CD4-positive, alpha-beta T cell (primary cell): Measurements from ENCODE around the gene LACTB. TPM values are rescaled to one million over a fixed set of nuclear protein-coding genes. Genes with fewer than 3 reads are reported as not detected.

Source experiments
- ATAC-seq: fragments of 200-7000 bp; cut with Tn5 transposase; one replicate; pipeline ENCODE4 v1.10.0; 2022; ENCODE audit warnings: mild to moderate bottlenecking; ENCODE audit not compliant: poor library complexity
- CTCF ChIA-PET: fragments of 350-600 bp; sonication (Branson Sonifier 250); formaldehyde crosslinking; loops from one replicate; lab custom pipeline; 2021; ENCODE audit warnings: antibody characterized with exemption, inconsistent platforms; lab: Charles Lee
- POLR2A ChIA-PET: fragments of 350-600 bp; sonication (Branson Sonifier 250); formaldehyde crosslinking; loops from one replicate; lab custom pipeline; 2021; ENCODE audit warnings: antibody characterized with exemption, inconsistent platforms; lab: Charles Lee
- DNase-seq, 14 experiments: peaks; one replicate each; pipeline ENCODE4 v3.0.0-alpha.2; 2013 to 2020; ENCODE audit warnings: mixed read lengths in 2 of 14
- H3K27ac ChIP-seq, 2 donors: one replicate each; pipeline versions ENCODE4 v1.5.1 to v1.7.0; 2013; ENCODE audit warnings: low read length in 2 of 2, low read depth in 1 of 2, mild to moderate bottlenecking in 1 of 2
- H3K27me3 ChIP-seq, 2 experiments: 1 replicate in 1 of 2; 2 replicates in 1 of 2; pipeline versions ENCODE4 v1.6.1 to v1.7.0; 2013; ENCODE audit warnings: low read length in 2 of 2, control low read depth in 1 of 2, mild to moderate bottlenecking in 1 of 2, moderate library complexity in 1 of 2; ENCODE audit not compliant: insufficient read depth in 2 of 2, control insufficient read depth in 1 of 2
- H3K36me3 ChIP-seq: one replicate; pipeline ENCODE4 v1.6.1; 2013; ENCODE audit warnings: low read length, control low read depth; ENCODE audit not compliant: insufficient read depth
- H3K4me1 ChIP-seq: one replicate; pipeline ENCODE4 v1.6.1; 2013; ENCODE audit warnings: low read length, control low read depth; ENCODE audit not compliant: insufficient read depth
- H3K4me3 ChIP-seq: one replicate; pipeline ENCODE4 v1.5.1; 2013; ENCODE audit warnings: mild to moderate bottlenecking, low read length, moderate library complexity
- H3K9me3 ChIP-seq, 2 experiments: 1 replicate in 1 of 2; 2 replicates in 1 of 2; pipeline versions ENCODE4 v1.6.1 to v1.7.0; 2013; ENCODE audit warnings: low read length in 2 of 2, mild to moderate bottlenecking in 2 of 2, control low read depth in 1 of 2, moderate library complexity in 1 of 2; ENCODE audit not compliant: control insufficient read depth in 1 of 2, insufficient read depth in 1 of 2
- H3K27ac Mint-ChIP-seq: one replicate; pipeline ENCODE4 v1.8.0; 2020; ENCODE audit warnings: mixed read lengths
- H3K27me3 Mint-ChIP-seq: one replicate; pipeline ENCODE4 v1.8.0; 2021; ENCODE audit warnings: mixed read lengths
- H3K36me3 Mint-ChIP-seq: one replicate; pipeline ENCODE4 v1.8.0; 2021; ENCODE audit warnings: low read depth, mixed read lengths
- H3K4me1 Mint-ChIP-seq: one replicate; pipeline ENCODE4 v1.8.0; 2021; ENCODE audit warnings: low read depth, mixed read lengths
- H3K4me3 Mint-ChIP-seq: one replicate; pipeline ENCODE4 v1.8.0; 2020; ENCODE audit warnings: mild to moderate bottlenecking, mixed read lengths
- H3K9me3 Mint-ChIP-seq: one replicate; pipeline ENCODE4 v1.8.0; 2020; ENCODE audit warnings: mixed read lengths
- intact Hi-C, 2 experiments: fragments of 100-400 bp; cut with DNase I in 1 of 2; cut with micrococcal nuclease in 1 of 2; formaldehyde crosslinking; loops; one replicate each; pipeline versions ENCODE4 v1.15.1 to v1.9.0; 2023 to 2025; cut with DNase I, micrococcal nuclease
- total RNA-seq, 174 experiments: library from RNA in 2 of 174; stranded (reverse) in 2 of 174; gene quantifications; one replicate each; pipeline ENCODE4 v1.2.3 and lab custom pipeline; 2021 to 2026
- TF ChIP-seq, protein P1 (sequence below): fragments of 200-600 bp; IDR thresholded peaks from one replicate; pipeline ENCODE4 v1.8.0; 2022; ENCODE audit warnings: antibody characterized with exemption, mild to moderate bottlenecking

Gene LACTB
- total RNA-seq, 2 experiments from 2014 or later: 6.9 to 7.0 TPM

DNA sequence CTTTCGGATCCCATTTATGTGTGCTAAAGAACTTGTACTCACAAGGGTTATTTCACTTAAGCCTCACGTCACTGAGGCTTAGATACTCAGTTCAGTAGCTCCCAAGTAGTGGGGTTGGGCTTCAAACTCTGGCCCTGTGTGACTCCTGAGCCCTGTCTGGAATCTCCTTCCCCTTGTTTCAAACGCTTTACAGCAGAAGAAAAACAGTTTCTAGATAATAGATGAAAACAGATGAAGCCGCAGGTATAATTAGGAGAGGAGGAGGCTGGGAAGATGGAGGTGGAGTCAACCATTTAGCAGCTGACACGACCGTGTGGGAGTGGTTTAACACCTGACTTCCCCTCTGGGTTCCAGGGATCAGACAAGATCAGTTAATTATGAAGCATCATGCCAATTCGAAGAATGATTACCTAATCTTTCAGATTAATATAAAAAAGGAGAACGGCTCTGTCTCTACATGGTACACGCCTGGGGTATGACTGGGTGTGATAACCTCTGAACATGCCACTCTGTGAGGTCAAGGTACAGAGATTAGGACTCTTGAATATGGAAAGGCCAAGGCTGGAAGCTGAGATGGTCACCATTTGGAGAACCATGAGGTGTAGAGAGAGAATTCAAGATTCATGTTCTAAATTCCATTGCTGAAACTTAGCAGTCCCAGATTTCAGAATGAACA is 48.0 kb upstream of the LACTB start:
- Mint-ChIP-seq H3K4me1 (no peaks in the 10 kb centered on the region), H3K27me3 (no peaks in the 10 kb centered on the region), H3K36me3 (peaks cover 8% of the 10 kb centered on the region), H3K27ac (no peak overlapping the region), H3K4me3 (no peak overlapping the region), H3K9me3 (no peaks in the 10 kb centered on the region)
- Histone ChIP-seq H3K9me3 (no peaks in the 10 kb centered on the region), H3K4me3 (no peak overlapping the region), H3K4me1 (peaks cover 2% of the 10 kb centered on the region), H3K27me3 (no peaks in the 10 kb centered on the region), H3K36me3 (no peaks in the 10 kb centered on the region), H3K27ac (no peak overlapping the region)
- ATAC-seq (no peak), DNase-seq (no peak)
- POLR2A ChIA-PET: no interaction called here
- intact Hi-C loops: no loop called here
- CTCF ChIA-PET: no interaction called here
- TF ChIP-seq, protein P1, sequence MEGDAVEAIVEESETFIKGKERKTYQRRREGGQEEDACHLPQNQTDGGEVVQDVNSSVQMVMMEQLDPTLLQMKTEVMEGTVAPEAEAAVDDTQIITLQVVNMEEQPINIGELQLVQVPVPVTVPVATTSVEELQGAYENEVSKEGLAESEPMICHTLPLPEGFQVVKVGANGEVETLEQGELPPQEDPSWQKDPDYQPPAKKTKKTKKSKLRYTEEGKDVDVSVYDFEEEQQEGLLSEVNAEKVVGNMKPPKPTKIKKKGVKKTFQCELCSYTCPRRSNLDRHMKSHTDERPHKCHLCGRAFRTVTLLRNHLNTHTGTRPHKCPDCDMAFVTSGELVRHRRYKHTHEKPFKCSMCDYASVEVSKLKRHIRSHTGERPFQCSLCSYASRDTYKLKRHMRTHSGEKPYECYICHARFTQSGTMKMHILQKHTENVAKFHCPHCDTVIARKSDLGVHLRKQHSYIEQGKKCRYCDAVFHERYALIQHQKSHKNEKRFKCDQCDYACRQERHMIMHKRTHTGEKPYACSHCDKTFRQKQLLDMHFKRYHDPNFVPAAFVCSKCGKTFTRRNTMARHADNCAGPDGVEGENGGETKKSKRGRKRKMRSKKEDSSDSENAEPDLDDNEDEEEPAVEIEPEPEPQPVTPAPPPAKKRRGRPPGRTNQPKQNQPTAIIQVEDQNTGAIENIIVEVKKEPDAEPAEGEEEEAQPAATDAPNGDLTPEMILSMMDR: no peak

DNA sequence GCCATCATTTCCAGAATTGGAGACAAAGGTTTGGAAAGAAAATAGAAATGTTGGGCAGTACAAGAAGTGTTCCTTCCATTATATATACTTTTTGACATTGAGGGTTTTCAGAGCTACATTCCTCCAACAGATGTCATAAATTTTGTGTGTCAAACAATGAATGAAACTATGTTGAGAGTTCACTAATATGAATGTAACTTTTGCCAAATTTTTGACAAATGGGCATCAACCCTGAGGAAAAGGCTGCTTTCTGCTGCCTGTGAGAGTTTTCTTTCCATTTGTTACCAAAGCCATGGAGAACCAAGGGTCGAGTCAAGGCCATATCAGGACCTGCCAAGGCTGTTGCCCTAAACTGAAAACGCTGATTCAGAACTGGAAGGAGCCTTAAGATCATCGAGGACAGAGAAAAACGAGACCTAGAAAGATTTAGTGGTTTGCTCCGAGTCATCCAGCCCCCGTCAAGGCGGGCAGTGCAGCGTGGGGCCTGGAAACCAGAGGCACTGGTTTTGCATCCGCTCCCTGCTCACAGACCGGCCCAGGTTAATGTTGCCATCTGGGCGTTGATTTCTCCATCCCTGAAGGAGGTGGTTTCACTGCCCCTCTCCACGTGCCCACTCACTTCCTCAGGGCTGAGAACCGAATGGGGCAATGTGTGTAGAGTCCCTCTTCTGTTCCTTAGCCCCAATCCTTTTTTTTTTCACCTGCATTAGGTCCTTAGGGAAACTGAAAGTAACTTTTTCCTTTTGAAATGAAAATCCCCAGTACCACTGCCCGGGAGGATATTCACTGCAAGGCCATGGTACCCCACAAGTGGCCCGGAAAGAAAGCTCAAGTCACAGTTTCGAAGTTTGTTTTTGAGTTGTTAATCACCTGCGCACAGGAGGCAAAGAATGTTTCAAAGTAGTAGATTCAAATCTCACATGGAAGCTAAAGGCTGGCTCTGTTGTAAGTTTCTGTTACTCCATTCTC is 46.4 kb upstream of the LACTB start:
- TF ChIP-seq, protein P1: no peak
- Histone ChIP-seq H3K27ac (no peak overlapping the region), H3K36me3 (no peaks in the 10 kb centered on the region), H3K4me3 (no peak overlapping the region), H3K4me1 (peaks cover 2% of the 10 kb centered on the region), H3K27me3 (peaks cover 0 to 4% of the 10 kb centered on the region in 2 experiments), H3K9me3 (no peaks in the 10 kb centered on the region)
- DNase-seq: no peak
- ChIA-PET CTCF (interaction anchor here (1.4 kb wide), 1 partner anchor 27 kb away, joined by 4 read pairs; no protein-coding TSS in a partner anchor), POLR2A (no interaction called here)
- no peak overlapping the region for H3K27ac Mint-ChIP-seq
- H3K4me1 Mint-ChIP-seq: no peaks in the 10 kb centered on the region
- H3K27me3 Mint-ChIP-seq: no peaks in the 10 kb centered on the region
- no peak overlapping the region for H3K4me3 Mint-ChIP-seq
- no peak for ATAC-seq
- H3K36me3 Mint-ChIP-seq: peaks cover 8% of the 10 kb centered on the region
- intact Hi-C loops: no loop called here
- no peaks in the 10 kb centered on the region for H3K9me3 Mint-ChIP-seq

DNA sequence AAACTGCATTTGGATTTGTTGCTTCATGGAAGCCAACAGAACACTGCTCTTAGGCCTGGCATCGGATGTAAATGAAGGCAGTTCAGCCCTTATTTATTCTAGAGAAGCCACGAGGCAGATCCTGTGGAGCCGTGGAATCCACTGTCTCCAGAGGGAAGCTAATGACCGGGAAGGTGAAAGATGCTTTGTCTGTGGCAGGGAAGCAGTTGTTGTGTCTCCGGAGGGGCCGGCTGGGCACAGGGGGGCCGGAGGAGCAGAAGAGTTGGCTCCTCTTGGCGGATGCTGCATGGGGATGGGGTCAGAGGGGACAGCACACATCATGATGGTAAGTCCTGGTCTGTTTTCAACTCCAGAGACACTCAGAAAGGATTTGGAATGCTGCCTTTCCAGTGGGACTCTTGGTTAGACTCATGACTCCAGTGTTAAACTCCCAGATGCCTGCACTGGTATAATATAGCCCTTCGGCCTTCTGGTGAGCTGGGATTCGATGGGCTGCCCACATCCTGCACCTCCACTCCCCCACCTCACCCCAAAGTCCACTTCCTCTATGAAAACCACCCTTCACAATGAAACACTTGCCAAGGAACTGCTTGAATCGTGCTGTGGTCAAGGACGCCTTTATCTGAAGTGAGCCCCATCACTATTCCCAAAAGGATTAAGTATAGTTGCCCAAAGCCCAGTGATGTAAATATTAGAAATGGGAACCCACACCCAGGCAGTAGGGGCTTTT is 45.5 kb upstream of the LACTB start:
- no peaks in the 10 kb centered on the region for H3K4me1 Mint-ChIP-seq
- no peak overlapping the region for H3K4me3 Mint-ChIP-seq
- Histone ChIP-seq H3K4me3 (no peak overlapping the region), H3K27ac (no peak overlapping the region), H3K4me1 (peaks cover 2% of the 10 kb centered on the region), H3K27me3 (peaks cover 0 to 6% of the 10 kb centered on the region in 2 experiments), H3K9me3 (no peaks in the 10 kb centered on the region), H3K36me3 (no peaks in the 10 kb centered on the region)
- ChIA-PET POLR2A (no interaction called here), CTCF (interaction anchor here (1.4 kb wide), 1 partner anchor 28 kb away, joined by 4 read pairs; no protein-coding TSS in a partner anchor)
- peaks cover 2% of the 10 kb centered on the region for H3K36me3 Mint-ChIP-seq
- TF ChIP-seq, protein P1: no peak
- H3K9me3 Mint-ChIP-seq: no peaks in the 10 kb centered on the region
- ATAC-seq (no peak), DNase-seq (no peak)
- H3K27me3 Mint-ChIP-seq: no peaks in the 10 kb centered on the region
- H3K27ac Mint-ChIP-seq: no peak overlapping the region
- intact Hi-C loops: no loop called here
